ENCODE measurements around the gene HMCN1.

Gene HMCN1

GRCh38 chr1:185816460-185816859 lies 82.3 kb downstream of the HMCN1 start:
- H3F3A ChIP-seq (ENCODE audit: control insufficient read depth, insufficient read depth): no peaks in the 10 kb centered on the region
- no peaks in the 10 kb centered on the region for H3K4me1 ChIP-seq (ENCODE audit: control insufficient read depth, low read length)
- H3K4me3 ChIP-seq (ENCODE audit: low read length): no peak overlapping the region
- H3K27ac ChIP-seq (ENCODE audit: low read depth, low read length): no peak overlapping the region
- H4K20me1 ChIP-seq (ENCODE audit: control insufficient read depth, insufficient read depth, low read depth, low read length): no peaks in the 10 kb centered on the region
- TF ChIP-seq CTCF (IDR thresholded peaks at IDR 0.05; ENCODE audit: low read depth, low read length, poor library complexity, severe bottlenecking) (no peak), EZH2phosphoT487 (IDR thresholded peaks at IDR 0.05; ENCODE audit: borderline replicate concordance, low read length) (no peak)
- no peaks in the 10 kb centered on the region for H3K36me3 ChIP-seq (ENCODE audit: control insufficient read depth, low read length)
- H3K9me2 ChIP-seq (replicated peaks; ENCODE audit: control insufficient read depth, low read length): no peaks in the 10 kb centered on the region
- H3K79me2 ChIP-seq (ENCODE audit: control insufficient read depth, low read length): no peaks in the 10 kb centered on the region
- no peaks in the 10 kb centered on the region for H3K9me3 ChIP-seq (ENCODE audit: control insufficient read depth, insufficient read depth, low read length)
- H3K4me2 ChIP-seq (ENCODE audit: low read length): no peak overlapping the region
- H3K27me3 ChIP-seq (ENCODE audit: control insufficient read depth, low read length): no peaks in the 10 kb centered on the region; the same call in 1 of the 2 replicates

- Histone ChIP-seq H3K4me1 (ENCODE audit: control insufficient read depth, low read length) (no peaks in the 10 kb centered on the region), H3K79me2 (ENCODE audit: control insufficient read depth, low read length) (no peaks in the 10 kb centered on the region)
Measured at GRCh38 chr1:185819798-185820197, 85.6 kb downstream of the HMCN1 start.

GRCh38 chr1:185821612-185822385 lies 87.6 kb downstream of the HMCN1 start:
- Histone ChIP-seq H3K9me3 (ENCODE audit: control insufficient read depth, insufficient read depth, low read length) (no peaks in the 10 kb centered on the region), H3F3A (ENCODE audit: control insufficient read depth, insufficient read depth) (no peaks in the 10 kb centered on the region), H3K4me3 (ENCODE audit: low read length) (no peak overlapping the region), H3K9me2 (replicated peaks; ENCODE audit: control insufficient read depth, low read length) (no peaks in the 10 kb centered on the region), H3K27ac (ENCODE audit: low read depth, low read length) (no peak overlapping the region), H3K27me3 (ENCODE audit: control insufficient read depth, low read length) (no peaks in the 10 kb centered on the region; the same call in 1 of the 2 replicates), H3K4me1 (ENCODE audit: control insufficient read depth, low read length) (no peaks in the 10 kb centered on the region), H3K36me3 (ENCODE audit: control insufficient read depth, low read length) (no peaks in the 10 kb centered on the region), H3K4me2 (ENCODE audit: low read length) (no peak overlapping the region), H3K79me2 (ENCODE audit: control insufficient read depth, low read length) (no peaks in the 10 kb centered on the region), H4K20me1 (ENCODE audit: control insufficient read depth, insufficient read depth, low read depth, low read length) (no peaks in the 10 kb centered on the region)
- no peak for TF ChIP-seq EZH2phosphoT487 (IDR thresholded peaks at IDR 0.05; ENCODE audit: borderline replicate concordance, low read length)
- no peak for TF ChIP-seq CTCF (IDR thresholded peaks at IDR 0.05; ENCODE audit: low read depth, low read length, poor library complexity, severe bottlenecking)

More at GRCh38 chr1:185819798-185820197, 85.6 kb downstream of the HMCN1 start:
- no peaks in the 10 kb centered on the region for H3K36me3 ChIP-seq (ENCODE audit: control insufficient read depth, low read length)
- TF ChIP-seq EZH2phosphoT487 (IDR thresholded peaks at IDR 0.05; ENCODE audit: borderline replicate concordance, low read length) (no peak), CTCF (IDR thresholded peaks at IDR 0.05; ENCODE audit: low read depth, low read length, poor library complexity, severe bottlenecking) (no peak)
- no peaks in the 10 kb centered on the region for H3K9me2 ChIP-seq (replicated peaks; ENCODE audit: control insufficient read depth, low read length)
- H3K27me3 ChIP-seq (ENCODE audit: control insufficient read depth, low read length): no peaks in the 10 kb centered on the region; the same call in 1 of the 2 replicates
- no peaks in the 10 kb centered on the region for H3F3A ChIP-seq (ENCODE audit: control insufficient read depth, insufficient read depth)
- H3K4me3 ChIP-seq (ENCODE audit: low read length): no peak overlapping the region
- no peak overlapping the region for H3K4me2 ChIP-seq (ENCODE audit: low read length)
- H3K27ac ChIP-seq (ENCODE audit: low read depth, low read length): no peak overlapping the region
- no peaks in the 10 kb centered on the region for H4K20me1 ChIP-seq (ENCODE audit: control insufficient read depth, insufficient read depth, low read depth, low read length)
- H3K9me3 ChIP-seq (ENCODE audit: control insufficient read depth, insufficient read depth, low read length): no peaks in the 10 kb centered on the region

Data from DOHH2 (cell line).